CD4-positive, alpha-beta T cell treated with Interferon alpha-2 for 1 hour (primary cell): ENCODE results near the gene DNAL4.

Experiments
- DNase-seq, 2 donors: peaks; one replicate each; pipeline ENCODE4 v3.0.0-alpha.2; 2020 to 2022

DNAL4 gene

GRCh38 chr22:38756711-38757463, 37.1 kb downstream of the DNAL4 start:
- DNase-seq, result peak in 1 of 2 donors; percentile 21

DNA sequence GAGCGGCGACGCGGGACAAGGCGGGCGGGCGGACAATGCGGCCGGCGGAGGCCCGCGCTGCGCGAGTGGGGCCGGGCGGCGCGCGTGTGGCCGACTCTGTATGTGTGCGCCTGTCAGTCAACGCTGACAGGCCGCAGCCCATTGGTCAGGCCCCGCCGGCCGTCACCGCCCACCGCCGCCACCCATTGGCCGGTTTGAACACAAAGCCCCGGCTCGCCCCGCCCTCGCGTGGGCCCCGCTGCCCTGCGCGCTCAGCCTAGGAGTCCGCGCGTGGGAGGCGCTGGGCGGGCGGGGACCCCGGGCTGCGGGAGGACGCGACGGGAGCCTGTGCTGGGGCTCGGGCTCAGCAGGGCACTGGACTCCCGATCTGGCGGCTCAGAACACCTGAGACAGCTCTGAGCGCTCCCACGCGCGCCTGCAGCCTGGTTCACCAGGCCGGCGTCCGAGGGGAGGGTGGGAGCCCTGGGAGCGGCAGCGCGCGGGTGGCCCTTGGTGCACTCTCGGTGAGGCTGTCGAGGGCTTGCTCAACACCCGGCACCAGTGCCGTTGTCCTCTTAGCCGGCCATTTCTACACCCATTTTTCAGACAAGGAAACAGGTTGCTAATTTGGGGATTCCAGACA, 37.9 kb downstream of the DNAL4 start, which contains the start of gene SUN2:
Gene SUN2, minus strand, starts transcription at position 88 of the 622 bp plus-strand sequence. CDS start 3,370 bp downstream, outside the sequence.
- peak; percentile 92 to 95 for DNase-seq

DNA sequence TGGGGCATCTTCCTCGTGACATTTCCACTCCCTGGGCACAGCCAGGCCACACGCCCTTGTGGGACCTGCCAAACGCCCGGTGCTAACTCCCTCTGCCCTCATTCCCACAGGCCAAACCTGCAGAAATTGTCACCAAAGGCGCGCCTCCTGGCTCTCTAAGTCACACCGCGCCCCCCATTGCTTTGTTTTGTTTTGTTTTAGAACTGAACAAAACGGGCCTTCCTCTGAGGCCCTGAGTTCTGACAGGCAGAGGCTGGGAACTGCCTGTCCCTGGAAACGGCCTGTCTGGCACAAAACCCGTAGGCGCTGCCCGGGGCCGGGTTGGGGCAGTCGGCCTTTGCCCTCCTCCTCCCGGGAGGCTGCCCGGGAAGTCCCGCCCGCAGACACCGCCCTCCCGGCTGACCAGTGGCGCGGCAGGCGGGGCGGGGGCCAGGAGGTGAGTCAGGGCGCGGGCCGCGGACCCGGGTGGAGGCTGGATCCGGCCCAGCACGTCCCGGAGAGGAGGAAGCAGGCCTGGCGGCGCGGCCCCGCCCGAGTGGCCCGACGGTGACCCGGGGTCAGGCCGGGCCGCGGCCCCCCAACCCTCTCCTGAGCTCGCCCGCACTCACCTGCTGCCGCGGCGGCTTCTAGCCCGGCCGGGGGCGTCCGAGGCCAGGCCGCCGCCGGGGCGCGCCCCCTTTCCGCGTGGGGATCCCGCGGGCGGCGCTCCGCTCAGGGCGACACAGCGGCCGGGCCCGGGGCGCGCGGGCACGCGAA, 38.6 kb downstream of the DNAL4 start:
- DNase-seq, result peak; percentile 51 to 78

DNA sequence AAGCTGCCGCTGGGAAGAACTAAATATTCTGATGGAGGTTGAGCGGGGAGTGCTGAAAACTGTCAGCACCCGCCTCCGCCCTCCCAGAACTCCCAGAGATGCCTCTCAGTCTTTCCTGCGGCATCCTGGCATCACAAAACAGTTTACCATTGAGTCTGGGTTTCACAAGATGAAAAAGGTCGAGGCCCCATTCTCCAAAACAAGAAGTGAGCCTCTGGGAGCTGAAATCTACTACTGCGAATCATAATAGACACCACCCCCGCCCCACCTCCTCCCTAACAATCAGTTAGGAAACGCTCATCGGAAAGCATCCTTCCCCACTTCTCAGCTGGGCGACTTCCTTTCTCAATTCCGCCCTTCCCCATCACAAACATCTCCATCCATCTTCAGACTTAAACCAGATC, 39.2 kb downstream of the DNAL4 start:
- peak; percentile 44 to 50 for DNase-seq

DNA sequence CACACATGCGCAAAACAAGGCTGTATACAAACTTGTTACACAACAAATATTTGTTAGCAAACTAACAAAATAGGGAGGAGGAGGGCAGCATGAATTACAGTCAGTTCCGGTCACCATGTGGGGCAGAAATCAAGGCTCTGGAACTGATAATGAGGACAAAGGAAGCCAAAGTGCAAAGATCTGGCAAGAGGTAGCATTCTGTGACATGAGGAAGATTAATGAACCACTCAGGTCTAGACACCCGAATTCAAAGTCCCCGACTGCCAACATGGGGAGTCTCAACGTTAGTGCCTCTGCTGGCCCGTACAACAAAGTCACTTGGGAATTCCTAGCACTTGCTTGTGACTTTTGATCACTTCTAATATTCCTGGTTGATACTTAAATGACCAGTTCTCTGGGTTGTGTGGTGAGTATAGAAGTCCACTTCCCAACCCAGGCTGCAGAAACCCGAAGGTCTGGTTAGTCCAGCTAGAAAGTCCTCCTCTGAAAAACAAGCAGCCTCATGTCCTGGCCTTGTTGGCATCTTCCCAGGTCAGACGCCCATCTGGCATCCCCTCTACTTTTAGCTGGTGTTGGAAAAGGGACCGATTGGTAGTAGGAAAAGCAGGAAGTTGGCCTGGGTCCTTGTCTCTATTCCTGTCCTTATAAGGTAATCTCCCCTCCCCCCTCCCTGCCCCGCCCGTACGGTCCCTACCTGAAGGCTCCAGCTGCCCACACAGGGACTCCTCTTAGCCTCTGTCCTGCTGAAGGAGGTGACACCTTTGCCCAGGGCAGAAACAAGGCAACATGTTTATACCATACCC, 39.8 kb downstream of the DNAL4 start:
- no peak for DNase-seq

DNA sequence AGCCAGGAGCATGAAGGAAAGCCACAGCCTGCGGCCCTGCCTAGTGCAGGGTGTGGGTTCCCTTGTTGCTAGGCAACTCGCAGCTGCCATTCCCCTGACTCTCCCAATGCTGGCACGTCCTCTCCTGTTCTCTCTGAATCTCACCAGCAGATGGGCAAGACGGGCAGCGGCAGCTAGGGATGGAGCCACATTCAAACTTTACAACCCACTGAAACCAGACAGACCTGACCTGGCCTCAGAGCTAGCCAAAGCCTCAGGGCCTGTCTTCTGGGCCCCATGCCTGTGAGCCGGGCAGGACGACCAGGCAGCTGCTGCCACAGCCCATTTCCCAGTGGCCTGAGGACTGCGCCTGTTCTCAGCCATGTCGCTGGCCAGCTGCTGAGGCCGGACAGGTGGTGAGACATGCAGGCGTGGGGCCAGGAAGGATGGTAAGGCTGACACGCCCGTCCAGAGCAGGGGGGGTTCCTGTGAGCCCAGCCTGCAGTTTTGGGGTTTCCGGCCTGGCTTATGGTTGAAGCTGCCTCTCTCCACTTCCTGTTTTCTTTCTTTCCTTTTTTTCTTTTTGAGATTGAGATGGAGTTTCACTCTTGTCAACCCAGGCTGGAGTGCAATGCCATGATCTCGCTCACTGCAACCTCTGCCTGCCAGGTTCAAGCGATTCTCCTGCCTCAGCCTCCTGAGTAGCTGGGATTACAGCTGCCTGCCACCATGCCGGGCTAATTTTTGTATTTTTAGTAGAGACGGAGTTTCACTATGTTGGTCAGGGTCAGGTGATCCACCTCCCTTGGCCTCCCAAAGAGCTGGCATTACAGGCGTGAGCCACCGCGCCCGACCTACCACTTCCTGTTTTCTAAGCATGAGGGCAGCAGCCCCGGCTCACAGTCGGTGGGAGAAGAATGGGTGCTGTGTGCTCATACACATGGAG, 42.3 kb downstream of the DNAL4 start:
- peak; percentile 77 to 84 for DNase-seq

DNA sequence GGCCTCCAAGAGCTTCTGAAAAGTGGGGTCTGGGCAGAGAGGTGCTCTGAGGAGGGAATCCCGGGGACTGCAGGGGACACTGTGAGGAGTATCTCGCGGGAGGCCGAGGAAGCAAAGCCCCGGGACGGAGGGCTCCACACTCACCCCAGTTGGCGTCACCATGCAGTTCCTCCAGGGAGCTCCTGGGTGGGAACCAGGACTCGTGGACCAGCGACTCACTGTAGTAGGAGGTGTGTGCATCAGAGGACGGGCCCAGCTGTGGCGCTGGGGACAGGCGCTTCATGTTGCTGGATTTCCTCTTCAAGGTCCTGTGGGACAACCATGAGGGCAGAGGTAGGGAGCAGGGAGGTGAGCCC, 42.9 kb downstream of the DNAL4 start:
- no peak for DNase-seq

- no peak for DNase-seq
These were observed 43.3 kb downstream of the DNAL4 start for GRCh38 chr22:38750638-38751037.

GRCh38 chr22:38750104-38750503, 43.8 kb downstream of the DNAL4 start:
- DNase-seq, result no peak

DNA sequence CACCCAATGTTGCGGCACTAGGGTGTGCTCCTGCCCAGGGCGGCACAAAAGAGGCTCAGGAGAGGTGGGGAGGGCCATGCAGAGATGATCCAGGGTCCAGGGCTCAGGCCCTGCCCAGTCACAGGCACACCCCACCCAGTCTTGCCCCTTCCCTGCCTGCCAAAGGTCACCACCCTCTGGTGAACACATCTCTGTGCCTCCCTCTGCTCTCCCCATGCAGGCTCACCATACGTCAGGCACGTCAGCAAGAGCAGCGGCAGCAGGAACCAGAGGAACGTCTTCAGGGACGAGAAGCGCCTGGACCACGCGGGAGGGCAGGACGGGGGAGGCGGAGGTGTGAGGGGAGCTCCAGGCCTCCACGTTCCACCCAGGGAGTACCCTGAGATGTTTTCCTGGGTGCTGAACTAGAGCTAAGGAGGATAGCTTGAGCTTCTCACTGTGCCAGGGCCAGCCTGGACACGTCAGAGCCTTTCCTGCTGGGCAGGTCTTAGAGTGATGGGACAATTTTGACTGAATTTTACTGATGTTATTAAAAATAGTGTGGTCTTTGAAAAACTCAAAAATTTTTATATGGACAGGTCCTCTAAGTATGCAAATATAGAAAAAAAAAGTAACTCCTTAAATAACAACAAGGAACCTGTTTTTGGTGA, 45.3 kb downstream of the DNAL4 start:
- no peak for DNase-seq

DNA sequence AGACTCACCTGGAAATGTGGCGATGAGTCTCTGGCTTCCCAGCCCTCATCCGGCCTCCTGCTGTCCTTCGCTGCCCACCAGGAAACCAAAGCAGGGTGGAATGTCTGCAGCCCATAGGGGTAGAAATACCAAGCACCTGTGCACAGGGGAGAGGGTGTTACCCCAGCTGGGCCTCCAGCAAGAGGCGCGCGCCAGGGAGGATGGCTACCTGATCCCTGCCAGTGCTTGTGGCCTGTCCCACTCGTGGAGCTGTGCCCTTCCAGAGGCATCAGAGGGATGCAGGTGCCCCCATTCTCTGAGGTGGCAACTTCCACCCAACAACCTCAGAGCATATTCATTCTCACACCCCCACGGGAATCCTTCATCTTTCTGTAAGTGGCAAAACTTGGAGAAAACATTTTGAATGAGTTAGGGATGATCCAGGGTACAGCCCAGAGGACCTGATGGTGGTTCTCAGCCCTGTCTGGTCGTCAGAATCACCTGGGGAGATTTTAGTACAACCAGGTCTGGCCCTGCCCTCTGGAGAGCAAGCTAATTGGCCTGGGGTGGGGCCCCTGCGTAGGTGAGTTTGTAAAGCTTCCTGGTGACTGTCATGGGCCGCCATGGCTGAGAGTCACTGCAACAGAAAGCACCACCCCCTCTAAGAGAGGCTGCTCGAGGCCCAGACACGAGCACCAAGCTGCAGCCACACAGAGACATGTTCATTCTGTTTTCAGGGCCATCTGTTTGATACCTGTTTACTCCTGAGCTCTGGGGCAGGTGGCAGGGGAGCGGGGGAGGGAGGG, 48.1 kb downstream of the DNAL4 start:
- DNase-seq, result no peak

GRCh38 chr22:38744981-38745380, 49.0 kb downstream of the DNAL4 start:
- no peak for DNase-seq

- no peak for DNase-seq
These were observed 51.6 kb downstream of the DNAL4 start for GRCh38 chr22:38742176-38742942.

- no peak for DNase-seq
These were observed 52.4 kb downstream of the DNAL4 start for GRCh38 chr22:38741576-38741975.

DNA sequence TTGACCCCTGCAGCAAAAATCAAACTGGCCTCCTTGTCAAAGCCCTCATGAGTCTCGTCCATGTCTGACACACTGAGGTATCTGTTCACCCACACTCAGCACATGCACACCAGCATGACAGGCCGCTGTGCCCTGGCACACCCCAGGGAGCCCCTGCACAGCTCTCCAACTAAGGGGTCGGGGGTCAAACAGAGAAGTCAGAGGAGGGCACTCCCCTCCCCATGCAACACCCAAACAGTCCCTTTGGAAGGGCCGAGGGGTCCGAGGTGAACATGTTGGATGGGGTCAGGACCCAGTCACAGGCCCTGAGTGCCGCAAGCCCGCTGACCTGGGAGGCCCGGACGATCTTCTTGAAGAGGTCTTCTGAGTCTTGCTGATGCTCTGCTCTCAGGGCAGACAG, 52.8 kb downstream of the DNAL4 start:
- no peak for DNase-seq

DNA sequence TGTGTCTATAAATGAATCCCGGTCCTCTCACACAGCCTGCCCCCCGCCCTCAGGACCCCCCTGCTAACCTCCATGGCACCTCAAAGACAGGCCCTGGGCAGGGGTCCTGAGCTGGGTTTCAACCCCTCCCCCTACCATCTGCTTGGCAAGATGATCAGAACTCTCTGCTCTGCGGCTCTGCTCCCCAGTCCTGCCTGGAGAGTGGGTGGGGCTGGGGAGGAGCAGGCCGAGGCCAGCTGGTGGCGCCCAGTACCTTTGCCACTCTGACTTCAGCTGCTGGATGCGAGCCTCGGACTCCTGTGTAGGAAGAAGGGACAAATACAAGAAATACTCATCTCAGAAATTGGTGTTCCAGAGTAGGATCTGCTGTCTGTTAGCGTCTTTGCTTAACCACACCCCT, 53.2 kb downstream of the DNAL4 start:
- no peak for DNase-seq

DNA sequence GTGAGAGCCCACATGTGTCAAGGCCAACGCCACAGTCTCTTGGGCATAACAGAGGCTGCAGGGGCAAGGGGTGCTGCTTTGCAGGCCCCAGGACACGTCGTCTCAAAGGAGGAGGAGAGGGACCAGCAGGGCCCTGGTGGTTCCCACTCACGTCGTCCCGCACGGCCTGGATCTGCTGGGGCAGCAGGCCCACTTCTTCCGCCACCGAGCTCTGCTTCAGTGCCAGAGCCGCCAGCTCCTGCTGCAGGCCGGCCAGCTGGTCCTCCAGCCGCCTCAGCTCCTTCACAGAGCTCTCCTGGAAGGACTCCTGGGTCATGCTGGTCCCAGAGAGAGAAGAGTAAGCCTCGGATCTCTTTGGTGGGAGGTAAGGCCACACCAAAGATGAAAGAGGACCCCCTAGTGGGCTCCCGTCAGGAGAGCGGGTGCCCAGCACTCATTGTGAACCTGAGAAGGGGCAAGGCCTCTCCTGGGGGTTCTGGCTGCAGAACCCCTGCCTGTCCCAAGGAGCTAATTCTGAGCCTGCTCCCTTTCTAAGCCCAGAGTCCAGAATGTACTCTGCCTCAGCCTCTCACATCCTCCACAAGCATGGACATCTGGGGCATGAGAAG, 53.7 kb downstream of the DNAL4 start:
- DNase-seq, result no peak

GRCh38 chr22:38739300-38740055, 54.5 kb downstream of the DNAL4 start:
- no peak for DNase-seq
